HG03354 (cell line): ENCODE results near the gene MSX1.

ENCODE experiments used
- ATAC-seq: cut with Tn5 transposase; IDR thresholded peaks from one replicate; pipeline ENCODE4 v1.9.1; 2021; ENCODE audit warnings: mild to moderate bottlenecking; ENCODE audit not compliant: unreplicated experiment, poor library complexity, severe bottlenecking

Gene MSX1

DNA sequence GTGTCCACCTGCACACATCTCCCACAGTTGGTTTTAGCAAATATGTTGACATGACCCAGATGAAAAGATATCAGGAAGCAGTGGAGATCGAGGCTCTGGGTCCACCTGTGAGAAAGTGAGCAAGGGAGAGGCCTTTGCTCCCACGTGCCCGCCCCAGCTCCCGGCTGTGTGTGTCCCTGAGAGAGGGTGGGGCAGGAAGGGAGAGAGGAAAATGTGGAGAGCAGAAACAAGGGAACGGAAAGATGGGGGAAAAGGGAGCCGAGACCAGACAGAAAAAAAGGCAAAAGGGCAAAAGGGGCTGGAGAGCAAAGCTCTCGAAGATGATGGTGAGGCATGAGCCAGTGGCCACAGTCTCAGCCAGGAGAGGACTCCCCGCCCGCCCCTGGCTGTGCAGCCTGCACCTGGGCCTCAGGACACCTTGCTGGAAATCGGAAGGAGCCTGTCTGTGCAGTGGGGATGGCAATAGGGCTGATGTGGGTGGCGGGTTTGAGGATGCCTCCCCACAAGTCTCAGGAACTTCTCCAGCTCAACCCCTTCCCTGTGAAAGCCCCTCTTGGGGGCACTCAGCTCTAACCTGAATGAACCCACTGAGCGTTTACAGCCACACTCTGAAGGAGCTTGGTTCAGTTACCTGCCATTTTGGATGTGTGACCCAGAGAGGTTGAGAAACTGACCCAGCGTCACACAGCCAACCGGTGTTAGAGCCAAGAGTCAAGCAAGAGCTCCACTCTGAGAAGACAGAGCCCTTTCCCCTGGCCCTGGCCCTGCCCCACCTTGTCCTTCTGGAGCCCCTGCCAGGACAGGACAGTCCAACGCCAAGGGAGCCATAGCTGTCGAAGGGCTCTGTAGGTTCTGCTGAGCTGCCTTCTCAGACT, 20.3 kb upstream of the MSX1 start:
- ATAC-seq: no peak

DNA sequence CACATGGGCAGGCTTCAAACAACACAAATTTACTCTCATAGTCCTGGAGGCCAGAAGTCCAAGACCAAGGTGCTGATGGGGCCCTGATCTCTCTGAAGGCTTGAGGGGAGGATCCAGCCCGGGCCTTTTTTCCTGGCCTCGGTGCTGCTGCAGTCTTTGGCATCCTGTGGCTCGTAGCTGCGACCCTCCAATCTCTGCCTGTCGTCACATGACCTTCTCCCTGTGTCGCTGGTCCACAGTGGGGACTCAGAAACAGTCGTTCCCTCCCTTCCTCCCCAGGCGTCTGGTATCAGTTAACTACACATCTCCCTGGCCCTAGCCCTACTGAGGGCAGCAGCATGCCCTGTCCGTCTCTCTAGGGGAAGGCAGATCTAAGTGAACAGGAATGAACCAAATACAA, 19.1 kb upstream of the MSX1 start:
- ATAC-seq: no peak

- no peak for ATAC-seq
Observed at GRCh38 chr4:4841156-4841555, 18.3 kb upstream of the MSX1 start.

- no peak for ATAC-seq
Observed at GRCh38 chr4:4842476-4843441, 16.7 kb upstream of the MSX1 start.

GRCh38 chr4:4843635-4844291, 15.7 kb upstream of the MSX1 start:
- no peak for ATAC-seq

- ATAC-seq: no peak
Observed at GRCh38 chr4:4845027-4845426, 14.4 kb upstream of the MSX1 start.

GRCh38 chr4:4847011-4847410, 12.5 kb upstream of the MSX1 start:
- ATAC-seq: no peak

DNA sequence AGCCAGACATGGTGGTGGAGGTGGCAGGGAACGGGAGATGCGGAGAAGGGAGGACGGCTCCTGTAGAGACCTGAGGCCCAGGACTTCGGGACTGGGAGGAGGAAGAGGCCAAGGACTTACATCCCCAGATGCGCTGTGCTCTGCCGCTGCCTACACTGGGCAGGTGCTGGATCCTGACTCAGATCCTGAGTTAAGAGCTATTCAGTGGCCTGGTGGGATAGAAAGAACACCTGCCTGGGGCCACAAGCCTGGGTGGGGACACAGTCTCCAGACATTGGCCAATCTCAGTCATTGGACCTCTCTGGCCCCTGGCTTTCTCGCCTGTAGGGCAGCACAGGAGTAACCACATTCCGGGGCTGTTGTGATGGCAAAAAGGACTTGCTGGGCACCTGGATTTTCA, 10.9 kb upstream of the MSX1 start:
- ATAC-seq: no peak

- no peak for ATAC-seq
Observed at GRCh38 chr4:4849106-4849505, 10.4 kb upstream of the MSX1 start.

DNA sequence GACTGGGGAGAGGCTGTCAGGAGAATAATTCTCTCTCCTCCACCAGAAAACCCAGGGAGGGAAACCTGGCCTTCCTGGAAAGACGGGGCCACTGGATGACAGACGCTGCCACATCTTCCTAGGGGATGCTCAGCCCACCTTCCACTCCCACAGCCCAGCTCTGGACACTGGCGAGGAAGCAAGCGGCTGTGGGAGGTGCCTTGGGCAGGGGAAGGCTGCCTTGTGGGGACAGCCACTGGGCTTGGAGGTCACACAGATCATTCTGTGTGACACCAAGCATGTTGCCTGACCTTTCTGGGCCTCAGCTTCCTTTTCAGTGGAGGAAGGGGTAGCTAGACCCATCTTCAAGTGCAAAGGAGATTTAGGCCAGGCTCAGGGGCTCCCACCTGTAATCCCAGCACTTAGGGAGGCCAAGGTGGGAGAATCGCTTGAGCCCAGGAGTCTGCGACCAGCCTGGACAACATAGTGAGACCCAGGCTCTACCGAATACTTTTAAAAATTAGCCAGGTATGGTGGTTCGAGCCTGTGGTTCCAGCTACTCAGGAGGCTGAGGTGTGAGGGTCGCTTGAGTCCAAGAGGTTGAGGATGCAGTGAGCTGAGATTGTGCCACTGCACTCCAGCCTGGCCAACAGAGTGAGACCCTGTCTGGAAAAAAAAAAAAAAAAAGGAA, 9.8 kb upstream of the MSX1 start:
- ATAC-seq: no peak

GRCh38 chr4:4851081-4851480, 8.4 kb upstream of the MSX1 start:
- ATAC-seq: no peak

DNA sequence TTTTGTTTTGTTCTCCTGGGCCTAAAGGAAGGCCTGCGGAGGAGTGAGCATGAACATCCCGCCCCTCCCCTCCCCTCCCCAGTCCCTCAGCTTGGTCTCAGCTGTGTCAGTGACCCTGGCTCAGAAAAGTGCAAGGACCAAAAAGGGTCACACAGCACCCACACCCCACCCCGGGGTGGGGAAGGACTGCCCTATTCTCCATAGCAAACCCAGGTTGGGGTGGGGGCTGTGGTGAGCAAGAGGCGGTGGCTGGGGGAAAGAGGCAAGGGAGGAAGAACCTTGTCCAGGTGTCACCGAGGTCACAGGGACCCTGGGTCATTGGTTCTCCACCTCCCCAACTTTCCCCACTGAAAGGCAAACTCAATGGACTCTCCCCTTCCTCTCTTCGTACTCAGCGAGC, 7.6 kb upstream of the MSX1 start:
- no peak for ATAC-seq

- peak; percentile 53 for ATAC-seq
Observed at GRCh38 chr4:4852591-4853362, 6.7 kb upstream of the MSX1 start.

DNA sequence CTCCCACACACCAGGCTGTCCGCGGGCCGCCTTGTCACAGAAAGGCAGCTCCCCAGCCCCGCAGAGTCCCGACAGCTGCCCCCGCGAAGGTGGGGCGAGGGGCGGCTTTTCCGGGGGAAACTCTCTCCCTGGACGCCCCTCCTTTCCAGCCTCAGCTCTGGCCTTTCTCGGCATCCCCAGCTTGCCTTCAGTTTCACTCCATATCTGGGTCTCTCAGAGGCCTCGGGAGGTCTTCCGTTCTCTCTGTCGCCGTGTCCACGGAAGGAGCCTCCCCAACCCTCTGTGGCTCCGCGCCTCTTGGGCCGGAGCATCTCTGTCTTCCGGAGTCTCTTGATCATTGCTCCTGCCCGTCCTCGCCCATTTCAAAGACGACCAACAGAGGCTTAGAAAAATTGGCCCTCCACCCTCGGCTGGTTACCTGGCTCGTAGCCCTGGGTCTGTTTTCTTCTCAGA, 6.1 kb upstream of the MSX1 start:
- ATAC-seq: peak; percentile 37

DNA sequence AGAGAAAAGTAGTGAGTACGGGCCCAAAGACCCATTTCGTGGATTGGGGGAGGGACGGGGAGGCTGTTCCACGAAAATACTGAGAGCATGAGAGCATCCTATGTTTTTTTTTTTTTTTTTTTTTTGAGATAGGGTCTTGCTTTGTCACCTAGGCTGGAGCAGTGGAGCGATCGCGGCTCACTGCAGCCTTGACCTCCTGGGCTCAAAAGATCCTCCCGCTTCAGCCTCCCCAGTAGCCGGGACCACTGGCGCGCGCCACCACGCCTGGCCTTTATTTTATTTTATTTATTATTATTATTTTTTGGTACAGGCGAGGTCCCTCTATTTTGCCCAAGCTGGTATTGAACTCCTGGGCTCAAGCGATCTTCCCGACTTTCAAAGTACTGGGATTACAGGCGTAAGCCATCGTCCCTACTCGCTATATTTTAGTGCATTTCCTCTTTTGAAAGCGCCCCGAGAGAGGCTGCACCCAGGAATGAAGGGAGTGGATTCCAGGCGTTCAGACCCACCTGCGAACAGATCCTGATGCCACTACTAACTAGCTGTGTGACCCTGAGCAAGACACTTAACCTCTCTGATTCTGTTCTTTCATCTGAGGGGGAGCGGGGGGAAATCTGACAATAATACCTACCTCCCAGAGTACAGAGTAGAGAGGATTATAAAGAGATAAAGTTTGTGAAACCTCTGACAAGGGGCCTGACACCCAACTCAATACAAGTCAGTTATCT, 5.4 kb upstream of the MSX1 start:
- no peak for ATAC-seq

DNA sequence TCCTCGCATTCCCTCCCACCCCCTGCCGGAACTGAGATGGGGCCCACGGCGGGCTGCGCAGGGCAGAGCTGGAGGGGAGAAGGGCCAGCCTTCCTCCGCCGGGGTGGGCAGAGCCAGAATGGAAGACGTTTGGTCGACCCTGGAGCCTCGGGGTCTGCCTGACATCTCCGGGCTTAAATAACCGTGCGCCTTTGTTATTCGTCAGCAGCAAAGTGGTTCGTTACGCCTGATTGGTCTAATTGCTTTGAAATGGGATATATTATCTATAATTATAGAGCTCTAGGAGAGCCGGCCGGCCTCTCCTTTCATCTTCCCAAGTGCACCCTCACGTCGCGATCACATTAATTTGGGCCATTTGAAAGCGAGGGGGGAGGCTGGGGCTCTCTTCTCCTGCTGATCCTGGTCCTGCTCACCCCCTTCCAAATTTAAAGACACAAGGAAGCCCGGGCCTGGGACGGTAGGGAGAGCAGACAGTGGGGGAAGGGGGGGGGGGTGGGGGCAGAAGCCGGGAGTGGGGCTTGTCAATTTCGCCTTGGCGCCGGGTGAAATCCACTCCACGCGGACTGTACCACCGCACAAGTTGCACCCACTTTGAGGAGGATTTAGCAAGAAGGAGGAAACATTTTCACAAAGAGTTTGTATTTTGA, 4.7 kb upstream of the MSX1 start:
- ATAC-seq: no peak

DNA sequence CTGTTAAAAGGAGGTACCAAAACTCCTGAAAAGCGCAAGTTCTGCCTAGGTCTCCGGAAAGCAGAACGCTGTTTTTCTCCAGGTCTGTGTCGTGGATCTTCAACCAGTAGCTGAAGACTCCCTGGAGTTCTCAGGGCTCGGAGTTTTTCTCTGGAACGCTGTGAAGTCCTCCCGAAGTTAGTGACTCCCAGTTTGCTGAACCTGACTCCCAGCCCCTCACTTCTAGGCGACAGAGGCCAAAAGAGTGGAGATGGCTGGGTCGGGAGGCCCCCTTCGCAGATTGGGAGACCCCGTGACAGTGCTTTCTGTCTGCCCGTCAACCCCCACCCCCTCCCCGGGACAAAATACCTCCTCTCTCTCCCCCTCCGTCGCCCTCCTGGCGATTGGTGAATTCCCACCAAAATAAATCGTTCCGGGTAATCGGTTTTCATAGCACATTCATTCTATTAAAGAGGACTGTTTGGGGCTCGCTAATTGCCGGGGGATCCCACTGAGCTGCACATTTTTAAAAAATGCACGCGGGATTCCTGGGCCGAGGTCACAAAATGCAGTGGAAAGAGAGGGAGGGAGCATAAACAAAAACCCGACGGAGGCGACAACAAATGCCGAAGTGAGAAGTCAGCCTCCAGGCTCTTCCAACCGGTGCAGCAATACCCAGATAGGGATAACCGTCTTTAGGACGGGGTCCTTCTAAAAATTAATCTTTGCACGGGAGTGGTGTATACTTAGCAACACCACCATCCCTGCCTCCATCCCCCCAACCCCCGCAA, 4.0 kb upstream of the MSX1 start:
- no peak for ATAC-seq
